H1 (cell line): ENCODE measurements around the gene SPAG4. TPM values are rescaled to one million over a fixed set of nuclear protein-coding genes. Genes with fewer than 3 reads are reported as not detected.

Experiments used
- CTCF ChIA-PET: fragments of 300-600 bp; sonication (Branson Sonifier 250); formaldehyde crosslinking; loops from one replicate; lab custom pipeline; 2021; ENCODE audit not compliant: partially characterized antibody; lab: Charles Lee
- POLR2A ChIA-PET: fragments of 300-600 bp; sonication (Branson Sonifier 250); formaldehyde crosslinking; loops from one replicate; lab custom pipeline; 2021; ENCODE audit warnings: inconsistent platforms; ENCODE audit not compliant: partially characterized antibody; lab: Charles Lee
- DNase-seq, 2 experiments: peaks; one replicate each; pipeline versions ENCODE4 v3.0.0 to v3.0.0-alpha.2; 2010 to 2022; ENCODE audit warnings: low spot score in 2 of 2, low read depth in 1 of 2, mixed read lengths in 1 of 2
- FAIRE-seq: peaks from 2 replicates; lab custom pipeline; 2011; peaks lifted over from hg19 to GRCh38; lab: Jason Lieb, UNC
- H2AFZ ChIP-seq: 2 replicates; pipeline ENCODE4 v1.8.1; 2012; ENCODE audit warnings: low read length, inconsistent platforms
- H2AK5ac ChIP-seq: 2 replicates; pipeline ENCODE4 v1.6.1; 2013; ENCODE audit warnings: low read depth, low read length
- H2BK120ac ChIP-seq: replicated peaks from 2 replicates; pipeline ENCODE3; 2013; ENCODE audit warnings: low read depth, low read length, inconsistent platforms
- H2BK12ac ChIP-seq: 2 replicates; pipeline ENCODE4 v1.6.1; 2013; ENCODE audit warnings: low read depth, low read length
- H2BK15ac ChIP-seq: 2 replicates; pipeline ENCODE4 v1.6.1; 2013; ENCODE audit warnings: low read length
- H2BK20ac ChIP-seq: 2 replicates; pipeline ENCODE4 v1.6.1; 2013; ENCODE audit warnings: low read length
- H2BK5ac ChIP-seq: 2 replicates; pipeline ENCODE4 v1.6.1; 2013; ENCODE audit warnings: low read depth, low read length
- H3K14ac ChIP-seq: 2 replicates; pipeline ENCODE4 v1.6.1; 2013; ENCODE audit warnings: inconsistent platforms; ENCODE audit not compliant: insufficient read length
- H3K18ac ChIP-seq: 2 replicates; pipeline ENCODE4 v1.6.1; 2013; ENCODE audit warnings: low read length; ENCODE audit errors: extremely low read depth
- H3K23ac ChIP-seq: 2 replicates; pipeline ENCODE4 v1.6.1; 2013; ENCODE audit warnings: inconsistent platforms; ENCODE audit not compliant: insufficient read length
- H3K23me2 ChIP-seq: 2 replicates; pipeline ENCODE4 v1.6.1; 2013; ENCODE audit warnings: low read depth, low read length
- H3K27ac ChIP-seq: 2 replicates; pipeline ENCODE4 v1.6.1; 2011; ENCODE audit warnings: low read depth, low read length, inconsistent platforms
- H3K27me3 ChIP-seq, 4 experiments: replicated peaks in 1 of 4; 1 replicate in 1 of 4; 2 replicates in 3 of 4; pipeline versions ENCODE4 v1.6.1 to v1.8.1; 2011 to 2013; ENCODE audit warnings: low read length in 3 of 4, mild to moderate bottlenecking in 3 of 4, inconsistent platforms in 2 of 4, mixed read lengths in 2 of 4, moderate library complexity in 1 of 4; ENCODE audit not compliant: control insufficient read depth in 3 of 4, insufficient read depth in 3 of 4; ENCODE audit errors: extremely low read depth in 1 of 4
- H3K36me3 ChIP-seq, 4 experiments: 2 replicates each; pipeline versions ENCODE4 v1.6.1 to v1.8.1; 2011 to 2013; ENCODE audit warnings: mild to moderate bottlenecking in 4 of 4, low read length in 3 of 4, moderate library complexity in 2 of 4, control low read depth in 1 of 4, inconsistent platforms in 1 of 4; ENCODE audit not compliant: insufficient read depth in 4 of 4, control insufficient read depth in 2 of 4
- H3K4ac ChIP-seq: replicated peaks from 2 replicates; pipeline ENCODE3; 2013; ENCODE audit warnings: low read length, low read depth, mixed read lengths, inconsistent platforms; ENCODE audit not compliant: insufficient read length
- H3K4me1 ChIP-seq, 4 experiments: replicated peaks in 1 of 4; 1 replicate in 1 of 4; 2 replicates in 3 of 4; pipeline versions ENCODE4 v1.6.1 to v1.8.1; 2011 to 2013; ENCODE audit warnings: low read length in 3 of 4, inconsistent platforms in 2 of 4, mixed read lengths in 1 of 4; ENCODE audit not compliant: insufficient read depth in 4 of 4, control insufficient read depth in 3 of 4
- H3K4me2 ChIP-seq, 2 experiments: 2 replicates each; pipeline versions ENCODE4 v1.6.1 to v1.8.1; 2011 to 2013; ENCODE audit warnings: low read depth in 2 of 2, low read length in 2 of 2, control low read depth in 1 of 2, inconsistent platforms in 1 of 2, mild to moderate bottlenecking in 1 of 2; ENCODE audit not compliant: insufficient read depth in 1 of 2
- H3K4me3 ChIP-seq, 4 experiments: fragments of 200-600, 300-600 bp in 1 of 4; sonication (generic), shearing (Covaris generic), sonication (Bioruptor Twin) in 1 of 4; 2 replicates each; pipeline versions ENCODE4 v1.5.1 to v1.8.1; 2011 to 2016; ENCODE audit warnings: low read length in 4 of 4, low read depth in 3 of 4, control low read depth in 2 of 4, inconsistent platforms in 2 of 4, mild to moderate bottlenecking in 2 of 4, mixed read lengths in 1 of 4, moderate library complexity in 1 of 4; ENCODE audit not compliant: insufficient read depth in 2 of 4; ENCODE audit errors: extremely low read depth in 1 of 4
- H3K56ac ChIP-seq: replicated peaks from 2 replicates; pipeline ENCODE3; 2013; ENCODE audit warnings: low read depth, mild to moderate bottlenecking, mixed read lengths, low read length, inconsistent platforms; ENCODE audit not compliant: insufficient read length
- H3K79me1 ChIP-seq: 2 replicates; pipeline ENCODE4 v1.6.1; 2013; ENCODE audit warnings: low read depth, low read length, control low read depth
- H3K79me2 ChIP-seq, 2 experiments: 2 replicates each; pipeline versions ENCODE4 v1.6.1 to v1.8.1; 2012 to 2013; ENCODE audit warnings: low read length in 2 of 2, mild to moderate bottlenecking in 2 of 2, inconsistent platforms in 1 of 2; ENCODE audit not compliant: insufficient read depth in 2 of 2, control insufficient read depth in 1 of 2
- H3K9ac ChIP-seq, 4 experiments: replicated peaks in 1 of 4; 1 replicate in 1 of 4; 2 replicates in 3 of 4; pipeline versions ENCODE4 v1.6.1 to v1.8.1; 2011 to 2013; ENCODE audit warnings: low read depth in 3 of 4, low read length in 3 of 4, control low read depth in 2 of 4, mild to moderate bottlenecking in 2 of 4, moderate library complexity in 2 of 4, inconsistent platforms in 1 of 4; ENCODE audit errors: extremely low read depth in 1 of 4
- H3K9me3 ChIP-seq, 2 experiments: 2 replicates each; pipeline versions ENCODE4 v1.6.1 to v1.8.1; 2012 to 2013; ENCODE audit warnings: mild to moderate bottlenecking in 2 of 2, moderate library complexity in 2 of 2, control low read depth in 1 of 2, inconsistent platforms in 1 of 2, low read depth in 1 of 2, low read length in 1 of 2, mixed read lengths in 1 of 2; ENCODE audit not compliant: insufficient read depth in 2 of 2
- H4K20me1 ChIP-seq, 2 experiments: replicated peaks in 1 of 2; 2 replicates each; pipeline versions ENCODE3 to v1.8.1; 2011 to 2013; ENCODE audit warnings: inconsistent platforms in 2 of 2, low read length in 2 of 2, mild to moderate bottlenecking in 1 of 2; ENCODE audit not compliant: insufficient read depth in 2 of 2, control insufficient read depth in 1 of 2
- H4K5ac ChIP-seq: 2 replicates; pipeline ENCODE4 v1.6.1; 2013; ENCODE audit warnings: low read length, low read depth, mixed read lengths, inconsistent platforms; ENCODE audit not compliant: insufficient read length
- H4K8ac ChIP-seq: 2 replicates; pipeline ENCODE4 v1.8.0; 2013; ENCODE audit warnings: mild to moderate bottlenecking, moderate library complexity, low read length, inconsistent platforms; ENCODE audit not compliant: insufficient read depth; ENCODE audit errors: extremely low read depth
- H4K91ac ChIP-seq: replicated peaks from 2 replicates; pipeline ENCODE3; 2013; ENCODE audit warnings: low read length, mixed read lengths, inconsistent platforms; ENCODE audit not compliant: insufficient read length
- CHD2 ChIP-seq: IDR thresholded peaks from 2 replicates; pipeline ENCODE4 v1.6.1; 2012; ENCODE audit warnings: low read length, improper control_type of control experiment
- GTF2F1 ChIP-seq: IDR thresholded peaks from 2 replicates; pipeline ENCODE4 v1.6.1; 2012; ENCODE audit warnings: low read depth, low read length, improper control_type of control experiment, borderline replicate concordance
- MAX ChIP-seq: IDR thresholded peaks from 2 replicates; pipeline ENCODE4 v1.6.1; 2012; ENCODE audit warnings: inconsistent platforms
- POLR2A ChIP-seq, 2 experiments: IDR thresholded peaks; 1 replicate in 1 of 2; 2 replicates in 1 of 2; pipeline ENCODE4 v1.6.1; 2011; ENCODE audit warnings: low read depth in 2 of 2, low read length in 2 of 2, mild to moderate bottlenecking in 2 of 2; ENCODE audit errors: control extremely low read depth in 1 of 2
- RBBP5 ChIP-seq: IDR thresholded peaks from 2 replicates; pipeline ENCODE4 v1.7.1; 2012; ENCODE audit warnings: low read depth, mild to moderate bottlenecking, inconsistent platforms, low read length, moderate library complexity, borderline replicate concordance
- RFX5 ChIP-seq: IDR thresholded peaks from 2 replicates; pipeline ENCODE4 v1.6.1; 2011; ENCODE audit warnings: low read depth, low read length, improper control_type of control experiment, borderline replicate concordance
- SAP30 ChIP-seq: fragments of 300-600 bp; sonication (generic); IDR thresholded peaks from 2 replicates; pipeline ENCODE4 v1.7.1; 2012; ENCODE audit warnings: low read length, moderate library complexity, mild to moderate bottlenecking, inconsistent platforms; ENCODE audit not compliant: insufficient read depth, insufficient replicate concordance
- SP1 ChIP-seq: IDR thresholded peaks from 2 replicates; pipeline ENCODE4 v1.6.1; 2011; ENCODE audit warnings: low read depth, low read length
- TAF1 ChIP-seq: IDR thresholded peaks from 2 replicates; pipeline ENCODE4 v1.6.1; 2011; ENCODE audit warnings: mild to moderate bottlenecking, low read depth, low read length
- TCF12 ChIP-seq: IDR thresholded peaks from 2 replicates; pipeline ENCODE4 v1.6.1; 2011; ENCODE audit warnings: low read depth, mild to moderate bottlenecking, low read length
- WGBS, 2 experiments: shearing (Covaris generic) in 1 of 2; methylation state at CpG; one replicate each; pipeline versions ENCODE4 v1.1.6 to v1.1.7; 2013 to 2015; ENCODE audit warnings: low lambda C conversion rate in 2 of 2, mixed read lengths in 2 of 2, inconsistent platforms in 1 of 2, low coverage in 1 of 2, missing lambda C conversion rate in 1 of 2; ENCODE audit not compliant: insufficient replicate concordance in 2 of 2, insufficient coverage in 1 of 2, insufficient read length in 1 of 2; ENCODE audit errors: extremely low coverage in 1 of 2, missing lambda C conversion rate in 1 of 2; 5-methylcytosine and 5-hydroxymethylcytosine counted together
- polyA plus RNA-seq, 7 experiments: library from polyadenylated mRNA; depleted of rRNA in 3 of 7; stranded (reverse) in 5 of 7; unstranded in 2 of 7; fragments of >200 nt in 5 of 7; fragments of 200-250 nt in 2 of 7; gene quantifications; 1 replicate in 5 of 7; 2 replicates in 1 of 7; 4 replicates in 1 of 7; pipeline versions ENCODE4 v1.2.1 to v1.2.3, GENCODE V29; 2011 to 2013; ENCODE audit warnings: missing spikeins in 2 of 7, mixed read lengths in 2 of 7
- total RNA-seq: library from RNA; stranded (reverse); fragmentation: NEBNext Ultra II Directional; extraction: Animal tissue kit (Norgen Biotek cat#: 25700); gene quantifications from 2 replicates; pipeline ENCODE4 v1.2.1, GENCODE V29; 2021

Gene SPAG4
- total and polyA plus RNA-seq, 2 of the 8 experiments (the other 6 are each of a cell fraction or from before 2014, with no cell fraction given), result 2.4 to 6.0 TPM

GRCh38 chr20:35660122-35660937 lies 44.7 kb downstream of the SPAG4 start:
- Histone ChIP-seq H3K27me3 (no peaks in the 10 kb centered on the region), H3K79me1 (no peaks in the 10 kb centered on the region), H3K9ac (no peak overlapping the region), H4K8ac (no peak overlapping the region), H2AK5ac (no peak overlapping the region), H3K4ac (no peak overlapping the region), H2BK20ac (no peak overlapping the region), H4K91ac (no peak overlapping the region), H3K4me3 (peak overlapping the region in 1 of 4 experiments; percentile 92; a peak in 2 of 8 replicates), H3K14ac (no peak overlapping the region), H3K4me2 (peak overlapping the region in 1 of 2 experiments; percentile 14; a peak in 2 of 4 replicates), H2BK15ac (no peak overlapping the region), H2BK120ac (no peak overlapping the region), H3K23me2 (peaks cover 9% of the 10 kb centered on the region), H2AFZ (no peak overlapping the region), H4K20me1 (peaks cover 51 to 56% of the 10 kb centered on the region in 2 experiments), H3K79me2 (peaks cover 71 to 95% of the 10 kb centered on the region in 2 experiments), H4K5ac (no peak overlapping the region), H3K27ac (no peak overlapping the region), H3K23ac (no peak overlapping the region), H2BK5ac (no peak overlapping the region), H2BK12ac (no peak overlapping the region), H3K36me3 (peaks cover 0 to 6% (median under 1%) of the 10 kb centered on the region in 4 experiments; a peak in 2 of 8 replicates), H3K56ac (no peak overlapping the region), H3K9me3 (no peaks in the 10 kb centered on the region), H3K4me1 (peaks cover 0 to 7% (median 0%) of the 10 kb centered on the region in 4 experiments; a peak in 3 of 7 replicates), H3K18ac (no peak overlapping the region)
- POLR2A ChIA-PET, result interaction anchor here (0.6 to 2.5 kb wide), 13 partner anchors 8 to 412 kb away, joined by 3 to 10 read pairs (median 4); partner anchors contain the start of gene ERGIC3
- no peak for FAIRE-seq
- 87% methylated on average over 10 of the region's 10 CpGs; no CpG with 5 or more reads in 1 of the 2 experiments for WGBS, 2 experiments
- CTCF ChIA-PET, result interaction anchor here (1.6 to 2.0 kb wide), 2 partner anchors 12 to 42 kb away, joined by 3 to 6 read pairs; no protein-coding TSS in a partner anchor
- DNase-seq, result peak in 1 of 2 experiments; percentile 38
- TF ChIP-seq TCF12 (no peak), POLR2A (IDR thresholded peaks at IDR 0.05; ENCODE audit: control extremely low read depth in 1 of 2, low read depth in 2 of 2, low read length in 2 of 2) (no peak), MAX (no peak), TAF1 (no peak), CHD2 (no peak), RFX5 (no peak), SAP30 (no peak), GTF2F1 (no peak), RBBP5 (no peak), SP1 (no peak)
